HG03135 (cell line): Measurements from ENCODE around the gene PTPRN2.

ENCODE experiments used
- ATAC-seq: cut with Tn5 transposase; IDR thresholded peaks from one replicate; pipeline ENCODE4 v1.9.1; 2021; ENCODE audit warnings: mild to moderate bottlenecking, moderate library complexity; ENCODE audit not compliant: unreplicated experiment

The PTPRN2 gene

GRCh38 chr7:157772486-157773130 lies 815.0 kb downstream of the PTPRN2 start:
- ATAC-seq = no peak

GRCh38 chr7:157771689-157772088 lies 815.9 kb downstream of the PTPRN2 start:
- no peak for ATAC-seq

GRCh38 chr7:157770716-157771320 lies 816.8 kb downstream of the PTPRN2 start:
- ATAC-seq = no peak

- ATAC-seq = no peak
Measured at GRCh38 chr7:157769526-157770215, 818.0 kb downstream of the PTPRN2 start.

GRCh38 chr7:157769086-157769485 lies 818.5 kb downstream of the PTPRN2 start:
- no peak for ATAC-seq

- ATAC-seq = no peak
Measured at GRCh38 chr7:157768198-157768597, 819.4 kb downstream of the PTPRN2 start.

- no peak for ATAC-seq
Measured at GRCh38 chr7:157767506-157768197, 820.0 kb downstream of the PTPRN2 start.

GRCh38 chr7:157766098-157766497 lies 821.5 kb downstream of the PTPRN2 start:
- ATAC-seq = no peak

- no peak for ATAC-seq
Measured at GRCh38 chr7:157764946-157765537, 822.6 kb downstream of the PTPRN2 start.

- no peak for ATAC-seq
Measured at GRCh38 chr7:157764193-157764592, 823.4 kb downstream of the PTPRN2 start.

- no peak for ATAC-seq
Measured at GRCh38 chr7:157763279-157764000, 824.2 kb downstream of the PTPRN2 start.

- ATAC-seq = no peak
Measured at GRCh38 chr7:157762824-157763223, 824.8 kb downstream of the PTPRN2 start.

- ATAC-seq = no peak
Measured at GRCh38 chr7:157760004-157760730, 827.5 kb downstream of the PTPRN2 start.

- no peak for ATAC-seq
Measured at GRCh38 chr7:157759246-157759805, 828.3 kb downstream of the PTPRN2 start.

GRCh38 chr7:157758468-157759245 lies 829.0 kb downstream of the PTPRN2 start:
- no peak for ATAC-seq

GRCh38 chr7:157757776-157758467 lies 829.7 kb downstream of the PTPRN2 start:
- ATAC-seq = no peak

- no peak for ATAC-seq
Measured at GRCh38 chr7:157757211-157757610, 830.4 kb downstream of the PTPRN2 start.

- ATAC-seq = no peak
Measured at GRCh38 chr7:157755741-157756140, 831.9 kb downstream of the PTPRN2 start.
